Caco-2 (cell line): ENCODE data around the gene DHRSX. TPM values are rescaled to one million over a fixed set of nuclear protein-coding genes. Genes with fewer than 3 reads are reported as not detected.

Source experiments
- BruUV-seq: library from RNA; stranded (reverse); fragments of 400-500 nt; replicated peaks from 2 replicates; lab custom pipeline; 2021; lab: Mats Ljungman, UMichigan
- CTCF ChIA-PET: fragments of 300-600 bp; sonication (Branson Sonifier 250); formaldehyde crosslinking; loops from one replicate; lab custom pipeline; 2022; ENCODE audit warnings: antibody characterized with exemption; lab: Charles Lee
- POLR2A ChIA-PET: fragments of 300-600 bp; sonication (Branson Sonifier 250); formaldehyde crosslinking; loops from one replicate; lab custom pipeline; 2022; ENCODE audit warnings: antibody characterized with exemption; lab: Charles Lee
- DNase-seq, 2 experiments: peaks; one replicate each; pipeline versions ENCODE4 v3.0.0 to v3.0.0-alpha.2; 2020 to 2022
- H3K27me3 ChIP-seq: replicated peaks from 2 replicates; pipeline ENCODE4 v1.6.0; 2011; ENCODE audit warnings: low read length; ENCODE audit not compliant: control insufficient read depth, insufficient read depth
- H3K36me3 ChIP-seq: 2 replicates; pipeline ENCODE4 v1.5.1; 2011; ENCODE audit warnings: low read length; ENCODE audit not compliant: control insufficient read depth, insufficient read depth
- H3K4me1 ChIP-seq: fragments of 250-450 bp; sonication (Bioruptor Pico); 2 replicates; pipeline ENCODE4 v1.5.1; 2020; ENCODE audit warnings: mild to moderate bottlenecking
- H3K4me3 ChIP-seq: 2 replicates; pipeline ENCODE4 v1.5.1; 2011; ENCODE audit warnings: low read depth, mild to moderate bottlenecking, control low read depth, low read length
- H3K9me3 ChIP-seq: fragments of 250-450 bp; sonication (Bioruptor Pico); 2 replicates; pipeline ENCODE4 v1.5.1; 2020; ENCODE audit warnings: mild to moderate bottlenecking, moderate library complexity
- H3K27ac Mint-ChIP-seq: one replicate; pipeline ENCODE4 v1.8.0; 2022; ENCODE audit warnings: mixed read lengths; ENCODE audit not compliant: unreplicated experiment
- H3K27me3 Mint-ChIP-seq: one replicate; pipeline ENCODE4 v1.8.0; 2022; ENCODE audit warnings: mixed read lengths; ENCODE audit not compliant: insufficient read depth, unreplicated experiment
- H3K36me3 Mint-ChIP-seq: one replicate; pipeline ENCODE4 v1.8.0; 2022; ENCODE audit warnings: mild to moderate bottlenecking, mixed read lengths; ENCODE audit not compliant: insufficient read depth, unreplicated experiment
- H3K4me1 Mint-ChIP-seq: one replicate; pipeline ENCODE4 v1.8.0; 2022; ENCODE audit warnings: low read depth, mixed read lengths; ENCODE audit not compliant: unreplicated experiment
- H3K4me3 Mint-ChIP-seq: one replicate; pipeline ENCODE4 v1.8.0; 2022; ENCODE audit warnings: mild to moderate bottlenecking, moderate library complexity, mixed read lengths; ENCODE audit not compliant: unreplicated experiment
- H3K9me3 Mint-ChIP-seq: one replicate; pipeline ENCODE4 v1.8.0; 2022; ENCODE audit warnings: mixed read lengths; ENCODE audit not compliant: unreplicated experiment
- CTCF ChIP-seq, 2 experiments: fragments of 200-600 bp in 1 of 2; IDR thresholded peaks; 1 replicate in 1 of 2; 2 replicates in 1 of 2; pipeline versions ENCODE4 v1.5.1 to v1.8.0; 2011 to 2022; ENCODE audit warnings: antibody characterized with exemption in 1 of 2, control low read depth in 1 of 2, inconsistent platforms in 1 of 2, low read depth in 1 of 2, low read length in 1 of 2, mild to moderate bottlenecking in 1 of 2, moderate library complexity in 1 of 2; ENCODE audit not compliant: insufficient read depth in 1 of 2, severe bottlenecking in 1 of 2, unreplicated experiment in 1 of 2
- intact Hi-C: fragments of 100-400 bp; cut with micrococcal nuclease; formaldehyde crosslinking; loops from one replicate; pipeline ENCODE4 v1.10.0; 2022; ENCODE audit not compliant: unreplicated experiment
- total RNA-seq: library from RNA; stranded (reverse); gene quantifications from 2 replicates; pipeline ENCODE4 v1.2.3, GENCODE V29; 2022

The DHRSX gene
- total RNA-seq, 1 experiment from 2014 or later: 64.1 TPM

- Histone ChIP-seq H3K4me3 (no peak overlapping the region), H3K4me1 (peaks cover 41% of the 10 kb centered on the region), H3K36me3 (no peaks in the 10 kb centered on the region), H3K27me3 (no peaks in the 10 kb centered on the region), H3K9me3 (no peaks in the 10 kb centered on the region)
- no peak overlapping the region for H3K27ac Mint-ChIP-seq
- no peak overlapping the region for H3K4me3 Mint-ChIP-seq
- POLR2A ChIA-PET: no interaction called here
- TF ChIP-seq CTCF (IDR thresholded peaks at IDR 0.05; ENCODE audit: insufficient read depth in 1 of 2, low read depth in 1 of 2, low read length in 1 of 2, severe bottlenecking in 1 of 2, unreplicated experiment in 1 of 2): no peak
- H3K9me3 Mint-ChIP-seq: no peaks in the 10 kb centered on the region
- peaks cover 16% of the 10 kb centered on the region for H3K36me3 Mint-ChIP-seq
- intact Hi-C loops: no loop called here
- no peak for DNase-seq
- BruUV-seq: no TSS peak
- no peaks in the 10 kb centered on the region for H3K27me3 Mint-ChIP-seq
- H3K4me1 Mint-ChIP-seq: peaks cover 16% of the 10 kb centered on the region
- CTCF ChIA-PET: no interaction called here
Observed at GRCh38 chrX:2504706-2505332, 4.0 kb upstream of the DHRSX start.

GRCh38 chrX:2503591-2504500, 3.1 kb upstream of the DHRSX start:
- H3K27ac Mint-ChIP-seq: no peak overlapping the region
- peaks cover 13% of the 10 kb centered on the region for H3K4me1 Mint-ChIP-seq
- H3K4me3 Mint-ChIP-seq: no peak overlapping the region

More at GRCh38 chrX:2503591-2504500, 3.1 kb upstream of the DHRSX start:
- DNase-seq: no peak
- Histone ChIP-seq H3K4me3 (no peak overlapping the region), H3K27me3 (no peaks in the 10 kb centered on the region), H3K9me3 (no peaks in the 10 kb centered on the region), H3K36me3 (no peaks in the 10 kb centered on the region), H3K4me1 (peaks cover 38% of the 10 kb centered on the region)
- BruUV-seq: no TSS peak
- no peak for TF ChIP-seq CTCF (IDR thresholded peaks at IDR 0.05; ENCODE audit: insufficient read depth in 1 of 2, low read depth in 1 of 2, low read length in 1 of 2, severe bottlenecking in 1 of 2, unreplicated experiment in 1 of 2)
- intact Hi-C loops: no loop called here
- ChIA-PET POLR2A (no interaction called here), CTCF (no interaction called here)
- Mint-ChIP-seq H3K27me3 (no peaks in the 10 kb centered on the region), H3K9me3 (no peaks in the 10 kb centered on the region), H3K36me3 (peaks cover 21% of the 10 kb centered on the region)
